ENCODE results near the gene RAB11FIP5.
"Not testable (repeated sequence)": the region's sequence is repeated elsewhere in the genome, so short reads cannot be mapped to it uniquely, and the experiment has no call there.

The RAB11FIP5 gene

DNA sequence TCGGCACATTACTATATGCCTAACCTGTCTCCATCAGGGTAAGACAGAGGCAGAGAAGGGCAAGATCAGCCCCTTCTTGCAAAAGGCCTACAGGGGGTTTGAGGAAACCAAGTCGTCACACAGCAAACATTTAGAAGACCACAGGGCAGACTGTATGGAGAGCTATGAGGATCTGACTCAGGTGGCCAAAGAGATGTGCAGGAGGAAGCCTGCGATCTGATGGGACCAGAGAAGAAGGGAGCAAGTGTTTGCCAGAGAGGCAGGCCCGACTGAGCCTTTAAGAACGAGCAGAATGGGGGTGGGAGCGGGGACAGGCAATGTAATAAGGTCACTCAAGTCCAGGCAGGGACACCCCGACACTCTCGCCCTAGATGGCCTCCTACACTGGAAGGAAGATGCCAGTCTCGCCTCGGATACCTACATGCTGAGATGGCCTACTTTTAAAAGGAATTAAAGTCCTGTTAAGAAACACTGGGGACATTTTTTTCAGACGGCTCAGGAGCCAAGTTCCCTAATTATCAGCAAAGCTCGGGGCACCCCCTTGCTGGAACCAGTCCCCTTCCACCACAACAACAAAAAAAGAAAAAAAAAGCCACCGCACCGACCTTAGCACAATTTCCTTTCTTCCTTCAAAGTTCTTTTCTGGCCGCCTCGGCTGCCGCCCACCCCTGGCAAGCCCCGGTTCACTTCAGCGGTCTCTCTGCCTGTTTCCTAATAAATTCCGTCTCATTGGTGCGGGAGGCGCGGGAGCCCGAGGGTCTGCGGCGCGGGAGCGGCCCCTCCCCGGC is 42.7 kb downstream of the RAB11FIP5 start:
- no peak for DNase-seq

DNA sequence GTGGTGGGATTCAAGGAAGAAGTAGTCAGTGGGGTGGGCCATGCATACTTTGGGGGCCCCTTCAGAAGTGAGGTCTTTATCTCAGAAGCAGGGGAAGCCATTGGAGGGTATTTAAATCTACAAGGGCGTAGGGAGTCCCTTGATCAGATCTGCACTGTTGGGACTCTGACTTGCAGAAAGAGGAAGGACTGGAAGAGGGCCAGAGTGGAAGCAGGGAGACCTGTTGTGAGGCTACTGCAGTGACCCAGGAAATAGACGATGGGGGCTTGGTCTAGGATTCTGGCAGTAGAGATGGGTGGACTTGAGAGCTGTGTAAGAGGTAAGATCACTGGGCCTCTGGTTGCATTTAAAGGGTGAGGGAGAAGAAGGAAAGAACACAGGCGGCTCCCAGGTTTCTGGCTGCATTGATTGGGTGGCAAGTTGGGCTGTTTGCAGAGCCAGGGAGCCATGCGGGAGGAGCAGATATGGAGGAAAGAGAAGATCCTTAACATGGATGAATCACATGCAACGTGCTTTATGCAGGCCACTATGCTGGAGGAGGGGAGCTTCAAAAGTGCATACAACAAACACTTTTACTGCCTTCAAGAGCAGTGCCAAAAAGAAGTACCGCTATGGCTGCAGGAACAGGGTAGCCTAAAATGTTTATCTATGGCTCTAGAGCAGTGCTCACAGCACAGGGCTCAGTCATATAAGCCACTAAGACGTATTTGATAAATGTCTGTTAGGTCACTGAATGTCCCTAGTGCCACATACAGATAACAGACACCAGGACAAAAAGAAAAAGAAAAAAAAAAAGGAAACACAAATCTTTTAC is 43.5 kb downstream of the RAB11FIP5 start:
- DNase-seq, result no peak

DNA sequence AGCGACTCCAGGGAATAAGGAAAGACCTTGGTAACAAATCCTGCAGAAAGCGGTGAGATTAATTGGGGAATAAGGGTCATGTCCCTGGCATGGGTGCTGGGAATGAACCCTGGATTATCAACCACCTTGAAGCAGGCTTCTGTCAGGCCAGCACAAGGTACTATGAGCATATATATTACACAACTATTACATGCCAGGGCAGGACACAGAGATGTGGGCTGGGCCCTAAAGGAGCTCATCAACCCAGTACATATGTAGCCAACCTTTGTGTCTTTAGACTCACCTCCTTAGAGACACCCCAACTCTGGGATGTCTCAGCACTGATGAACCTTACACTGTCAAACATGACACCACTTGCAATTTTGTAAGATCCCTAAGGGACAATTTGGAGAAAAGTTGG is 44.6 kb downstream of the RAB11FIP5 start:
- no peak for DNase-seq

DNA sequence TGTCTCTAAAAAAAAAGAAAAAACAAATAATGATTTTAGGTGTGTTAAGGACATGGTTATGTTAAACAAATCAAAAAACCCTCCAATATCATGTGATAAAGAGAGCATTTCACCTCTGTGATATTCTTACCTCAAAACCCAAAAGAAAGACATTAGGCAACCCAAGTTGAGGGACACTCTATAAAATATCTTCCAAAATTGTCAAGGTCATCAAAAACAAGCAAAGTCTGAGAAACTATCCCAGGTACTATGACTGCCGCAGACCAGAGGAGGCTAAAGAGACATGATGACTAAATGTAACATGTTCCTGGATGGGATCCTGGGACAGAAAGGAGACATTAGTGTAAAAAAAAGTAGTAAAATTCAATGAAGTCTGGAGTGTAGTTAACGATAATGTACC is 45.7 kb downstream of the RAB11FIP5 start:
- no peak for DNase-seq

DNA sequence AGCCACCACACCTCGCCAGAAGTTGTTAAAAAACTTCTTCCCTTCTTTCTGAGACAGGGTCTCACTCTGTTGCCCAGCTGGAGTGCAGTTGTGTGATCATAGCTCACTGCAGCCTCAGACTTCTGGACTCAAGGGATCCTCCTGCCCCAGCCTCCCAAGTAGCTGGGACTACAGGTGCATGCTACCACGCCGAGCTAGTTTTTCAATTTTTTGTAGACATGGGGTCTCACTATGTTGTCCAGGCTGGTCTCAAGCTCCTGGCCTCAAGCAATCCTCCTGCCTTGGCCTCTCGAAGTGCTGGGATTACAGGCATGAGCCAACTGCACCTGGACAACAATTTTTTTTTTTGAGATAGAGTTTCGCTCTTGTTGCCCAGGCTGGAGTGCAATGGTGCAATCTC is 47.7 kb downstream of the RAB11FIP5 start:
- DNase-seq, result not testable (repeated sequence)

DNA sequence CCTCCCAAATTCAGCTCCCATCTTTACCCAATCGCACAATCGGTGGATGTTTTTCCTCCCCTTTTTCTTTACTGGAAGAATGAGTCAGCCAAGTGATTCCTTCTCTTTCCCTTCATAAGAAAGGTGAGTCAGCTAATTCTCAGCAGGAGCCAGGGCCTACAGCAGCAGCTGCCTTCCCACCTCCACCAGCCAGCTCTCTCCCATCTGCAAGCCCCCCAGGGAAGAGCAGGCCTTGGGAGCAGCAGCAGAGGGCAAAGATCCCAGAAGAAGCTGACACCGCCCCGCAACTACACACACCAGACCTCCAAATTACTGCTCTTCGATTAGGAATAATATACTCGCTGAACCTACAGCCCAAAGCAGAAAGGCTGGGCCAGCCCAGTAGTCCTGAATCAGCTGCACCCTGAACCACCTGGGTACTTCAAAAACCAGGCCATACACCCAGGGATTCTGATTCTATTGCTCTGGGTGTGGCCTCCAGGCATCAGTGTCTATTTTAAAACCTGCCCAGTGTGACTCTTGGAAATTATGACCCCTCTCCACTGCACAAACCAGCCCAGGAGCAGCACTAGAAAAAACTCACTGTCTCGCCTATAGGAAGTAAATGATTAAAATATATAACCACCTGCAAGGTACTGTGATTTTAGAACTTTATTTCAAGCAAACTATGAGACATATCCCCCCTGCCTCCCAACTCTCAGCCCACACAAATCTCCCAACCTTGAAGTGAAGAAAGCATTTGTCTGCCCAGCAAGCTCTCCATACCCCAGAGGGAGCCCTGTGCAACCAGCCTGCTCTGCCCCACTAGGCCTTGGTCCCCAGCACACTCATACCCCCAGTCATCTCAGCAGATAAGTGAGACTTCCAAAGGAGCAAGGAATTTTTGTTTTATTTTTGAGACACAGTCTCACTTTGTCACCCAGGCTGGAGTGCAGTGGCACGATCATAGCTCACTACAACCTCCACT is 48.6 kb downstream of the RAB11FIP5 start:
- DNase-seq, result peak; percentile 87

DNA sequence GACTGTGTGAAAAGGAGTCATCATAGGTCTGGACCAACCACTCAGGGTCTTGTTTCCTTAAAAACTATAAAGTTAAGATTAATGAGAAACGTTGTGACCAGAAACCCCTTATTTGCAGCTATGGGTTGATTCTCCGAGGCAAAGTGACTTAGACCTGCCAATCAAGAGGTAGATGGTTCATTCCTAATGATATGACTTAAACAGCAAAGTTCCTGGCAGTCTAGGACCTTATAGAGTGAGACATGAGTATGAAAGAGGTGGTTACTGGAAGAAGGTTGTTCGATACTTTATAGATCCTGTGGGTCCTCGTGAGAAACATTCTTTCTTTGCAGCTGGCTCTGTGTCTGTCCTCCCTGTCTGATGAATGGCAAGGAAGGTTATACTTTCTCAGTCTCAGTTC is 49.3 kb downstream of the RAB11FIP5 start:
- no peak for DNase-seq

DNA sequence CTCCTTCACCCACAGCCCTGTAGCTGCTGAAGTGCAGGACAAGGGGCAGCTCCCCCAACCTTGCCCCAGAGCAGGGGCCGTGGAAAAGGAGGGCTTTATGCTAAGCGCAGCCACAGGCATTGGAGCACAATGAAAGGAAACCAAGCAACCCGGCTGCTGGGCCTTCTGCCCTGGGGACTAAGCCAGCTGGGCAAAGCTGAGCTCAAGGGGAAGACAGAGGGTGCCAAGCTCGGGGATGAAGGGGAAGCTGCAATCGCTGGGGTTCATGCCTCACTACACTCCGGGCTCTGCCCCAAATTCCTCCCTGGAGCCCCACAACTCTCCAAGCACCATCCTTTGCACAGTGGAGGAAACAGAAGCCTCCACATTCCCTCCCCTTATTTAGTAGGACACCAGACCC is 53.6 kb downstream of the RAB11FIP5 start:
- DNase-seq, result no peak

DNA sequence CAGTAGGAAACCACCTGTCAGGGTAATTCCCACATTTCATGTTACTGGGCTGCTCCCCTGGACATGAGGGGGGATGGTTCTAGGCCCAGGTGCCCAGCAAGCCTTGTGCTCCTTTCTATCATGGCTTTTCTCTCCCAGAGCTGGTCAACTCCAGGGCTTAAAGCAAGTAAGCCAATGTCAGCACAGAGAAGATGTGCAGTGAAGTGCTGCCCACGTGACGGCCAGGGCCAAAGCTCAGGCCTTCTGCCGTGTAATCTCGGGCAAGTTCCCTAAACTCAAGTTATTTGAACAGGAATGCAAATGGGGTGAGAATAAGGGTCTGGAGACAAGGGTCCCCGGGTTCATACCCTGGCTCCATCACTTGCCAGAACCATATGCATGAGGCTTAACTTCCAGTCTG is 57.8 kb downstream of the RAB11FIP5 start:
- no peak for DNase-seq

DNA sequence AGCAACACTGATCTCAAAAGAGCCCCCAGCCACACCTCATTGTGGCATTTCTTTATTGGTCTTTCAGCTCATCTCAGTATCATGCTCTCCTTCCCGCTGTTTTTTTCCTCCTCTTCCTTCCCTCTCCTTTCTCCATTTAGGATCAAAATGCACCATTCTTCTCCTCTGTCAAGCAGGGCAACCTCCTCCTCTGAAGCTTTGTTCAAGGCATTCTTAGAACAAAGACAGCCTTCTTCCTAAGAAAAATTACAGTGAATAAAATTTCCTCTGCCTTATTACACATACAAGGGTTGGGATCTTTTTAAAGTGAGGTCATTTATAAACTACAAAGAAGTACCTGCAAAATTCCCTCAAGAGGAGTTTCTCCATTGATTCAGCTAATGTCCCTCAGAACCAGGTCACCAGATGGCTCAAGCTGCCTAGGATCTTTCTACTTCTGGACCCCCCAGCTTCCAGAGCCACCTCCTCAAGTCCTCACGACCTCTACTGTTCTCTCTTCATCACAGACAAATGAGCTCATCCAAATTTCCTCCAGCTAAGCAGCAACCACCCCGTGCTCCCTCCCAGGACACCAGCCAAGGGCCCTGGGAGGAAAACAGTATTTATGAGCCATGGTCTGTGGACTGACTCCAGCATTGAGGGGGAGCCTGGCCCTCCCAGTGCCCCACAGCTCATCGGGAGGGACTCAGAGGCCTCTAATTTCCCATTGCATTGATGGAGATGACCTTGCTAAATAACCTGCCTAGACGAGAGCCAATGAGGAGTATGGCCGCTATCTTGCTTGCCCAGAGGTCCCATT is 59.2 kb downstream of the RAB11FIP5 start:
- no peak for DNase-seq

DNA sequence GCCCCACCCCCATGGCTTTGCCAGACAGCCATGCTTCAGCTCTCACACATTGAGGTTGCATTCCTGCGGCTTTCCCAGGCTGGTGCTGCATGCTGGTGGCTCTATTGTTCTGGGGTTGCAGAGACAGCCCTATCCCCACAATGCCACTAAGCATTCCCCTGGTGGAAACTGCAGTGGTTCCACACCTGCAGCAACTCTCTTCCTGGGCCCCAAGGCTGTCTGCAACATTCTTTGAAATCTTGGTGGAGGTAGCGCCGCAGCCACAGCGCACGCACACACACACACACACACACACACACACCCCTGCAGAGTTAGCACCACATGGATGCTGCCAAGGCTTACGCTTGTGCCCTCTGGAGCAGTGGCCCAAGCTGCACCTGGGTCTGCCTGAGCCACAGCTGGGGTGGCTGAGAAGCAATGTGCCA is 62.6 kb downstream of the RAB11FIP5 start:
- DNase-seq, result peak; percentile 42

DNA sequence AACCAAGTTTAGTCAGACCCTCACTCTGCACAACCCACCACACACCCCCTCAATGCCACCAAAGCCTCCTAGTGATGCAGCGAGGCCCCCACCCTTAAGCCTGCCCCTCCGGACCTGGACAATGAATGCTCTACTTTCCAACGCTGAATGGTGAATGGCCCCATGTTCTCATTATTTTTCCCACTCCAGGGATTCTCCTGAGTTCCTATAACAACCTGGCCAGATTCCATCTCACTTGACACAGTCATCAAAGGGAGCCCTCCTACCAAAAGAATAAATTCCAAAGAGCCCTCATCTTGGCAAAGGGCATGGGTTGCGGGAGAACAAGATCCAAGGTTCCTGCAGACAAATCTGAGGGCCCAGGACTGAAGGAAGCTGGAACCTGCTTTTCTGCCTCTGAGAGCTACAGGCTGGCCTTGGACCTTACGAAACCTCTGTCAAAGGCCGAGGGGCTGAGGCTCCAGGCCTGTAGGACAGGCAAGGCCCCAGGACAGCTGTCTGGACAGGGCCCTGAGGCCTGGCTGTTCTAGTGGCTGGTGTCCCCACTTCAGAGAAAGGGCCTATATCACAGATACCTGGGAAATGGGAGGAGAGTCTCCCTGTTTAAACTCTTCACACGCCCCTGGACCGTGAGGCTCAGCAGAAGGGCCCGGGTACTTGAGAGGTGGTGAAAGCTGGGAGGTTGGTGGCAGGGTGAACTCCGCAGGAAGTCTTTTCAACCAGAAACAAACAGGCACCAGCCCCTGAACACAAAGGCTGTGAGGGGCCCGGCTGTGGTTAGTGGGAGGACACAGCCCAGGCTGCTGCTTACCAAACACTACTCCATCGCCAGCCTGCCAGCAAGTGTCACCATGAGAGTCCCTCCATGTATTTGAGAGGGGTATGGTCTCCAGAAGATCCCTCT is 68.6 kb downstream of the RAB11FIP5 start:
- no peak for DNase-seq

DNA sequence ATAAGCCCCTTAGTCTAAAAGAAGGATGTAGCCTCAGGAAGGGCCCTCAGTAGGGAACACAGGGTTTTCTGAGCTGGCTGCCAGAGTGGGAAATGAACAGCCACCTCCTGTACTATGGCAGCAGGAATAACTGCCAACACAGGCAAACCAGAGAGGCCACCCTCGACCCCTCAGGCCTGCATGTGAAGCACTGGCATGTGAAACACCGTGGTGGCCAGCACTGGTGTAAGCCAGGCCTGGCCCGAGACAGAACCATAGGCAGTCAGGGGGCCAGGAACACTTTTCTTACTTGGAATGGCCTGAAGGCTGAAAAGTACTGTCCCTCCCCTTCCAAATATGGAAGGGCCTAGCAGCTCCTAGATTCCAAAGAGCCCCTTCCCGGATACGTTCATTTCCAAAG is 69.5 kb downstream of the RAB11FIP5 start:
- no peak for DNase-seq

DNA sequence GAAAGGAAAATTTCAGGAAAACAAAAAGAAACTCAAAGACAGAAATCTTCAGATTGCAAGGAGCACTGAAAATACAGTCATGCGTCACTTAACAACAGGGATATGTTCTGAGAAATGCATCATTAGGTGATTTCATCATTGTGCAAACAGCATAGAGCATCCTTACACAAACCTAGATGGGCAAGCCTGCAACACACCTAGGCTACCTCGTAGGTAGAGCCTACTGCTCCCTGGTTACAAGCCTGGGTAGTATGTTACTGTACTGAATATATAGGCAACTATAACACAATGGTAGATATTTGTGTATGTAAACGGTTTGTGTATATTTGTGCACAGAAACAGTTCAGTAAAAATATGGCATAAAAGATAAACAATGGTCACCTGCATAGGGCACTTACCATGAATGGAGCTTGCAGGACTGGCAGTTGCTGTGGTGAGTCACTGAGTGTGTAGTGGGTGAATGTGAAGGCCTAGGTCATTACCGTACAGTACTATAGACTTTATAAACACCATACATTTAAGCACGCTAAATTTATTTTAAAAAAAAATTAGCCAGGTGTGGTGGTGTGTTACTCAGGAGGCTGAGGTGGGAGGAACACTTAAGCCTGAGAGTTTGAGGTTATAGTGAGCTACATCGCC is 74.7 kb downstream of the RAB11FIP5 start:
- no peak for DNase-seq

DNA sequence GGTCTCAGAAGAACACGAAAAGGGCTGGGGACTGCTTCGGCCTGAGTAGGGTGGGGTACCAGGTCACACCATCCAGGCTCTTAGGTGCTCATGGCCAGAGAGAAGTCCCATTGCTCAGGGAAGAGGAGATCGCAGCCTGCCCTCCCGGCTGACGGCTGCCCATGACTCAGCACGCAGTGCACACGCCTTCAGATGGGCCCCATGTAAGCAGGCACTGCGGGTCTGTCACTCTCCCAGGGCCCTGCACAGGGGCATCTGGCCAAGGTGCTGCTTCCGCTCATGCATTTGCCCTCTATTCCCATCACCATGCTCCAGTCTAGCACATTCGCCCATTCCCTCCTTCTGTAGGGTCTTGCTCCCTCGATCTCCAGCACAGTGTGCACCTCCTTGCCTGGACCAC is 76.0 kb downstream of the RAB11FIP5 start:
- DNase-seq, result no peak

DNA sequence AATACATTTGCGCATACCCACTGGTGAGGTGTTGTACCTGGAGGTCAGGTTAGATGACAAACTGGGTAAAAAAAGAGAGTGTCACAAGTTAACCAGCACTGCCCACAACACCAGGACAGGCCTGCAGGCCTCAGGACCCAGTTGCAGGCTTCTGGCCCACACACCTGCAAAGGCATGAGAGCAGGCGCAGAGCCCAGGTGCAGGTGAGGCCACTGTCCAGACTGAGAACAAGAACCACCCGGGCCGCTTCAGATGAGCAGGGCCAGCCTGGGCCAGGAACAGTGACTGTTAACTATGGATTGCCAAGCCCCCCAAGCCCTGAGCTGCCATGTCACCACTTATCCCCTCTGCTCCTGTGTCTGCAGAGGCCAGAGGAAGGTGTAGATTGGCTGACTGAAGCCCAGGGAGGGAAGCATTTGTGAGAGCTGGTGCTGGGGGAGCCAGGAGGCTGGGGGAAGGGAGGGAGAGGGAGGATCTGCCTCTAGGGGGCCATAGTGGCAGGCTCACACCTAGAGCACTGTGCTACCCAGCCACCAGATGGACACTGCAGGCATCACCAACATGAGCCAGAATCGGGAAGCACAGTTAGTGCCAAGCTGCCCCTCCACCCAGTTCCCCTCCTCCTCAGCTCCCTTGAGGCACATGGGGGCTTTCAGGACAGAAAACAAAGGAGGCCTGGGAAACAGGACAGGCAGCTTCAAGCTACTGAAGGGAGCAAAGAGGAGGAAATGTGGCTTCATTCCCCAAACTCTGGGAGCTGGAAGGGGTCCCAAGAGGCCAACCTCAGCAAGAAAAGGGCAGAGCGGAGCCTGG is 76.6 kb downstream of the RAB11FIP5 start:
- no peak for DNase-seq

DNA sequence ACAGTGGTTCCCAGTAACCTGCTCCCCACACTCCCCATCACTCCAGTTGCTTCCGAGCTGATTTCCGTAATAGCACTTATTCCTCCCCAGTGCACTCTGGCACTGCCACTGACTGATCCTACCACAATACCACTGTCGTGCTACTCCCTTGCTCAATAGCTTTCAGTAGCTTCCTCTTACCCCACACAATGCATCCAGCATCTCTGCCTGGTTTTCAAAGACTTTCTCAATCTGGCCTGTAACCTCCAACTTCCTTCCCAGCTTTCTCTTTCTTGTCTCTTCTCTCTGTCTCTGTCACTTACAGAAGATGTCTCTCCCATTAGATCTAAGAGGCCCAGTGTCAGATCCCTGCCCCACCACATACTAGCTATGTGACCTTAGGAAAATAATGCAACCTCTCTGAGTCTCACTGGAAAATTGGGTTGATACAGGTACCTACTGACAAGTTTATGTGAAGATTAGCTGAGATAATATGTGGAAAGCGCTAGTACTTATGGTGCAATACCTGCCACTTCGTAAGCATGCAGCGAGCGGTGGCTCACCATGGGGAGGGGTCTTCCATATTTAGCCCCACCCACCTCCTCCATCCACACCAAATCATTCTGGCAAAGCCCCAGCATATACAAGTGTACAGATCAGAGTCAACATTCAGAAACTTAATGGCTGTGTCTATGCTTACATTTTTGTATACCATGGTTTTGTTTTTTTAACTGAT is 77.9 kb downstream of the RAB11FIP5 start:
- DNase-seq, result no peak

DNA sequence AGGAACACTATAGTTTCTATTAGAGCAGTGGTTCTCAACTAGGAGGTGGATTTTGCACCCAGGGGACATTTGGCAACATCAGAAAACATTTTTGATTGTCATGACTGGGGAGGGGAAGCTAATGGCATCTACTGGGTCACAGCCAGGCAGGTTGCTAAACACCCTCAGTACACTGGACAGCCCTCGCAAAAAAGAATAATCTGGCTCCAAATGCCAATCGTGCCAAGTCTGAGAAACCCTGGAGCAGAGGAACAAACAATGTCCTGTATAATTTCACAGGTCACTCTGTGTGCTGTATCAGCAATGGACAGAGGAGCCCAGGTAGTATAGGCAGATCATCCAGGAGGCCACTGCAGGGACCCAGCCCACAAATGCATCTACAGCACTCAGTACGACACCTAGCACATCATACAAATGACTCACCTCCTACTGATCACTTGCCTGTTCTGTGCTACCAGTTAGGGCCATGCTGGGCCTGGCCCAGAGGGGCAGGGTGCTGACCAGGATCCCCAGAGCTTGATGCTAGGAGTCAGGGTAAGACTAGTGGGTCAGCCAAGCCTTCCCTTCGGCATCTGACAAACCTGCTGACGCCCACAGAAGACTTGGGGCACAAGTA is 78.9 kb downstream of the RAB11FIP5 start:
- no peak for DNase-seq

All from fibroblast of skin of back (primary cell).